Tibial nerve (tissue), 4 donors: Measurements from ENCODE around the gene ARTN. TPM values are rescaled to one million over a fixed set of nuclear protein-coding genes. Genes with fewer than 3 reads are reported as not detected.

ENCODE experiments used
- total RNA-seq, 4 donors: library from RNA; depleted of rRNA; stranded (reverse); fragments of >200 nt; gene quantifications; one replicate each; pipeline ENCODE4 v1.1.0, GENCODE V29; 2016

The ARTN gene
- total RNA-seq, 4 donors from 2014 or later: 0.66 to 1.4 TPM; not detected in 2

Other genes starting within 250 kb of the ARTN start
- gene ST3GAL3, start 226.3 kb upstream of the ARTN start, total RNA-seq: 10 to 100 TPM; 20.7 to 27.0 (median 24.1) TPM
- 10 to 100 TPM; 27.8 to 41.1 (median 31.2) TPM for gene IPO13, start 13.1 kb downstream of the ARTN start, total RNA-seq
- 10 to 100 TPM; 25.7 to 41.7 (median 31.9) TPM for gene DPH2, start 36.2 kb downstream of the ARTN start, total RNA-seq
- 100 to 1,000 TPM; 101 to 132 (median 113) TPM for gene ATP6V0B, start 41.2 kb downstream of the ARTN start, total RNA-seq
- 10 to 100 TPM; 15.5 to 49.8 (median 21.1) TPM for gene B4GALT2, start 45.4 kb downstream of the ARTN start, total RNA-seq
- 10 to 100 TPM in 1 of 4 donors, 1 to 10 TPM in 3; 5.4 to 18.8 (median 8.9) TPM for gene CCDC24, start 57.8 kb downstream of the ARTN start, total RNA-seq
- gene SLC6A9, start 97.7 kb downstream of the ARTN start, total RNA-seq: 1 to 10 TPM in 1 of 4 donors, under 1 TPM in 3; 0.42 to 1.8 (median 0.83) TPM
- gene KLF17, start 185.0 kb downstream of the ARTN start, total RNA-seq: not detected
- gene KLF18, start 207.8 kb downstream of the ARTN start, total RNA-seq: not detected